Parathyroid adenoma (tissue), 2 donors: ENCODE measurements around the gene NDRG3.
A peak's percentile ranks its signal among the peaks of the same experiment; 100 is the strongest.

Experiments
- H2AFZ ChIP-seq: fragments of 300-600 bp; sonication (generic); one replicate; pipeline ENCODE4 v1.7.0; 2017; ENCODE audit warnings: antibody characterized with exemption, mild to moderate bottlenecking
- H3K27ac ChIP-seq: fragments of 300-600 bp; sonication (generic); one replicate; pipeline ENCODE4 v1.7.0; 2017
- H3K27me3 ChIP-seq: fragments of 300-600 bp; sonication (generic); one replicate; pipeline ENCODE4 v1.7.0; 2017; ENCODE audit warnings: low read length; ENCODE audit not compliant: control insufficient read depth, insufficient read depth
- H3K36me3 ChIP-seq: fragments of 300-600 bp; sonication (generic); one replicate; pipeline ENCODE4 v1.7.0; 2017; ENCODE audit warnings: low read length; ENCODE audit not compliant: control insufficient read depth, insufficient read depth
- H3K4me1 ChIP-seq: fragments of 300-600 bp; sonication (generic); one replicate; pipeline ENCODE4 v1.7.0; 2017; ENCODE audit warnings: control low read depth
- H3K4me2 ChIP-seq: fragments of 300-600 bp; sonication (generic); one replicate; pipeline ENCODE4 v1.7.0; 2017; ENCODE audit warnings: low read length
- H3K4me3 ChIP-seq: fragments of 300-600 bp; sonication (generic); one replicate; pipeline ENCODE4 v1.7.0; 2017; ENCODE audit warnings: low read depth, low read length
- H3K79me2 ChIP-seq: fragments of 300-600 bp; sonication (generic); one replicate; pipeline ENCODE4 v1.7.0; 2017; ENCODE audit warnings: control low read depth
- H3K9ac ChIP-seq: fragments of 300-600 bp; sonication (generic); one replicate; pipeline ENCODE4 v1.7.0; 2017; ENCODE audit warnings: mild to moderate bottlenecking
- H3K9me3 ChIP-seq: fragments of 300-600 bp; sonication (generic); one replicate; pipeline ENCODE4 v1.7.0; 2017; ENCODE audit warnings: low read length; ENCODE audit not compliant: control insufficient read depth
- CTCF ChIP-seq: fragments of 300-600 bp; sonication (generic); IDR thresholded peaks from one replicate; pipeline ENCODE4 v1.7.0; 2017; ENCODE audit warnings: antibody characterized with exemption, mild to moderate bottlenecking
- donor health status: primary hyperparathyroidism.

Gene NDRG3

GRCh38 chr20:36732456-36732855, 13.4 kb downstream of the NDRG3 start:
- TF ChIP-seq CTCF, result no peak

GRCh38 chr20:36728986-36729385, 16.9 kb downstream of the NDRG3 start:
- Histone ChIP-seq H3K9me3 (no peaks in the 10 kb centered on the region), H2AFZ (no peak overlapping the region), H3K36me3 (no peaks in the 10 kb centered on the region), H3K9ac (no peak overlapping the region), H3K4me3 (no peak overlapping the region), H3K27ac (no peak overlapping the region), H3K4me2 (no peak overlapping the region), H3K4me1 (no peaks in the 10 kb centered on the region), H3K27me3 (no peaks in the 10 kb centered on the region), H3K79me2 (peaks cover 19% of the 10 kb centered on the region)
- TF ChIP-seq CTCF, result no peak

More at GRCh38 chr20:36732456-36732855, 13.4 kb downstream of the NDRG3 start:
- Histone ChIP-seq H3K4me3 (no peak overlapping the region), H3K36me3 (no peaks in the 10 kb centered on the region), H3K4me1 (no peaks in the 10 kb centered on the region), H3K4me2 (no peak overlapping the region), H2AFZ (no peak overlapping the region), H3K9ac (no peak overlapping the region), H3K27me3 (no peaks in the 10 kb centered on the region), H3K9me3 (no peaks in the 10 kb centered on the region), H3K79me2 (peaks cover 14% of the 10 kb centered on the region), H3K27ac (no peak overlapping the region)

GRCh38 chr20:36726168-36726567, 19.7 kb downstream of the NDRG3 start:
- no peaks in the 10 kb centered on the region for H3K9me3 ChIP-seq
- H3K27ac ChIP-seq, result no peak overlapping the region
- no peak overlapping the region for H3K4me3 ChIP-seq
- peaks cover 20% of the 10 kb centered on the region for H3K79me2 ChIP-seq
- TF ChIP-seq CTCF, result no peak
- H3K27me3 ChIP-seq, result no peaks in the 10 kb centered on the region
- H2AFZ ChIP-seq, result no peak overlapping the region
- no peaks in the 10 kb centered on the region for H3K36me3 ChIP-seq
- H3K4me1 ChIP-seq, result no peaks in the 10 kb centered on the region
- no peak overlapping the region for H3K4me2 ChIP-seq
- no peak overlapping the region for H3K9ac ChIP-seq

- Histone ChIP-seq H2AFZ (no peak overlapping the region), H3K9ac (no peak overlapping the region), H3K27ac (no peak overlapping the region), H3K79me2 (peaks cover 14% of the 10 kb centered on the region), H3K27me3 (no peaks in the 10 kb centered on the region), H3K4me1 (no peaks in the 10 kb centered on the region), H3K36me3 (no peaks in the 10 kb centered on the region), H3K4me2 (no peak overlapping the region), H3K9me3 (no peaks in the 10 kb centered on the region), H3K4me3 (no peak overlapping the region)
- no peak for TF ChIP-seq CTCF
Measured at GRCh38 chr20:36720510-36720909, 25.4 kb downstream of the NDRG3 start.

- TF ChIP-seq CTCF, result peak; percentile 10
- no peaks in the 10 kb centered on the region for H3K36me3 ChIP-seq
Measured at GRCh38 chr20:36717657-36718056, 28.2 kb downstream of the NDRG3 start.

More at GRCh38 chr20:36717657-36718056, 28.2 kb downstream of the NDRG3 start:
- no peaks in the 10 kb centered on the region for H3K27me3 ChIP-seq
- no peak overlapping the region for H3K4me3 ChIP-seq
- H3K27ac ChIP-seq, result no peak overlapping the region
- no peak overlapping the region for H3K9ac ChIP-seq
- H2AFZ ChIP-seq, result no peak overlapping the region
- no peaks in the 10 kb centered on the region for H3K4me1 ChIP-seq
- H3K4me2 ChIP-seq, result no peak overlapping the region
- H3K79me2 ChIP-seq, result peaks cover 9% of the 10 kb centered on the region
- no peaks in the 10 kb centered on the region for H3K9me3 ChIP-seq
